HG03097 (cell line): ENCODE measurements around the gene CERK.

Experiments
- ATAC-seq: cut with Tn5 transposase; IDR thresholded peaks from one replicate; pipeline ENCODE4 v1.9.1; 2021; ENCODE audit not compliant: unreplicated experiment, low FRiP score

CERK gene

DNA sequence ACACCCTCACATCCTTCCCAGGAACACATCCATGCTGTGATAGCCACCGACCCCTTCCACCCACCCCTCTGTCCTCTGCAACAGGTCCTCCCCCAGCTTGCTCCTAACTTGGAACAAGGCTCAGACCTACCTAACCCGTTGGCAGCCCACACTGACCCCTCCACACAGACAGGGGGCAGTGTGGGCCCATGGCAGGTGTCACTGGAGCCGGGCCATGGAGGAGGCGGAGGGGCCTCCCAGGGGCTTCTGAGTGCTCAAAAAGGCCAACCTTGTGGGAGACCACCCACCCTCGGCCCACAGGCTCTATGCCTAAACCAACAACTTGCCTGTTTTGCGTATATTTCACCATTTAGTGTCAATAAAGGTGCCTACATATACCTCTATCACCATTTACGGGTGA, 57.0 kb downstream of the CERK start:
- ATAC-seq = no peak

- no peak for ATAC-seq
Observed at GRCh38 chr22:46679706-46680269, 58.3 kb downstream of the CERK start.

GRCh38 chr22:46678785-46679700, 59.0 kb downstream of the CERK start:
- no peak for ATAC-seq

DNA sequence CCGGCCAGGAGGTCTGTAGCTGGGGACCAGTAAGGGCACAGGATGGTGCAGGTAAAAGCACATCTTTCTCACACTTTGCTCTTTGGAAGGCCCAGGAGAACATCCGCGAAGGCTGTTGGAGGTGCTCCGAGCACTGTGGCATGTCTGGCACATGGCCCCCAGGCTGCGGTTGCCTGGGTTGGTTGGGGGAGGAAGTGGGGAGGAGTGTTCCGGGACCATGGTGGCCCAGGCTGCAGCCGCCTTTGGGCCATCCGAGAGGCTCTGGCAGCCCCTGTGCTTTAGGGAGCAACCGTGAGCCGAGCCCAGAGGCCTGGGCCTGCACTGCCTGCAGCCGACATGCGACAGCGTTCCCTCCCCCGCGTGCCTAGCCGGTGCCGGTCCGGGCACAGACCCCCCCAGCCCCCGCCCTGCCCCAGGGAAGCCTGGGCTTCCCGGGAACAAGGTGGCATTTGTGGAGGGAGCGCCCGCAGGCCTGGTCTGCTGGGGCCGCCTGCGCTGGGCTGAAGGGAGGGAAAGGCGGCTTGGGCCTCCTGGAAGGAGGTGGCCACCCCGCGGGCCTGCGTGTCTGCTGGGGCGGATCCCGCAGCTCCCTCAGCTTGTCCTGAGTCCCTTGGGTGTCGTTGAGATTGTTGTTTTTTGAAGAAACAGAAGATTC, 59.9 kb downstream of the CERK start:
- ATAC-seq = no peak

GRCh38 chr22:46677323-46678002, 60.6 kb downstream of the CERK start:
- no peak for ATAC-seq

DNA sequence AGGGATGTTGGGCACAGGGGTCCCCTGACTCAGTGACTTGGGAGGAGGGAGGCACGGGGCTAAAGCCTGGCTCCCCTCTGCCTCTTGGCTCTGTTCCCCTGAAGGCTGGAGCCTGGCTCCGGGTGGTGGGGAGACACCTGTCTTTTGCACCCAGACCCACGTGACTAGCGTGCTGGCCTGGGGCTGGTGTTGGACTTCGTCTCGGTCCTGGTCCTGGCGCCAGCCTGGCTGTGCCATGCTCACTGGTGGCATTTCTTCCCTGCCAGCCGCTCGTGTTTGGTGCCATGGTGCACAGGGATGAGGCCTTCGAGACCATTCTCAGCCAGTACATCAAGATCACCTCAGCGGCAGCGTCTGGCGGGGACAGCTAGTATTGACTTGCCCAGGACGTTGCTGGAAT, 61.2 kb downstream of the CERK start:
- ATAC-seq = no peak

- ATAC-seq = no peak
Observed at GRCh38 chr22:46676479-46676878, 61.6 kb downstream of the CERK start.

DNA sequence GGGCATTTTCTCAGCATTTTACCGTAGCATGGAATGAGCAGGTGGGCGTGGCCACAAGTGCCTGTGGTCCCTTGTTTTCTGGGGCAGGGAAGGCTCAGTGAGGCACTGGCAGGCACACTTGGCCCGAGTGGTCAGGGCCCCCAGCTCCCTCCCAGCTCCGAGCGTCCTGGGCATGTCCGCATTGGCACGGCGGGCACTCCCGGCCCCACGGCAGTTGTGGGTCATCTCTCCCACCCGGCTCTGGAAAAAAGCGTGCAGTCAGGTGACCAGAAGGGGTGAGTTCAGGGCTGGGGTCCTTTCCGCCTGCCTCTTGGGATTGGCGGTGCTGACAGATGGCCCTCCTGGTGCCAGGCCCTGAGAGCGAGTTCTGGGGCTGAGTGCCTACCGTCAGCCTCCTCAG, 62.1 kb downstream of the CERK start:
- no peak for ATAC-seq

DNA sequence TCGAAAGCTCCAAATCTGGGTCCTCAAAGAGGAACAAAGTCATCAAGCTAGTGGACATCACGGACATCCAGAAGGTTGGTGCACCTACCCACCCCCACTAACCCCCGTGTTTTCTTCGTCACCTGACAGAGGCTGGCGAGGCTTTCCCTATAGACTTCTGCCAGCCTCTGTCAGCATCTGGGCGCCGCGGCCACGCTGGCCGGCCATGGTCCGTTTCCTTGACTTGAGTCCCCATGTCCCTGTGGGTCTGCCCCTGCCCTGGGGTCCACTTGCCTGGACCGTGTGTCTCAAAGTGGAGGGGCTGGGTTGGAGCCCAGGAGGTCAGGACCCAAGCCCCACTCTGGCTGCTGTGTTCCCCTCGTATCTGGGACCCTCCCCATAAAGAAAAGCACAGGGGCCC, 62.6 kb downstream of the CERK start:
- no peak for ATAC-seq

- ATAC-seq = no peak
Observed at GRCh38 chr22:46674906-46675305, 63.1 kb downstream of the CERK start.

DNA sequence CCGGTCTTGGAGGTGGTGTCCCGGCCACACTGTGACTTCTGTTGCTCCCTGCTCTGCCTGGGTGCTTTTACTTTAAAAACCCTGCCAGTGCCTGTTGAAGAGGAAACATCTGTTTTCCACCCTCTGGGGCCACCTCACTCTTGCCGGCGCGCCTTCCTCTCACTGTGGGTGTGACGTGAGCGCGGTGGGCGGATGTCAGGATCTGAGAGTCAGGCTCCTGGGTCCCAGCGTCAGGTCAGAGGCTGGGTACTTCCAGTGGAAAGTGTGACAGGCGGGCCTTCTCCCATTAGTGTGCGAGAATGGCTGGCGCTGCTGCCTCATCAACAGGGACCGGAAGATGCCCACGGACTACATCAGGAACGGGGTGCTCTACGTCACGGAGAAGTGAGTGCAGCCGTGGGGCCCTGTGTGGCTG, 63.7 kb downstream of the CERK start:
- ATAC-seq = no peak

DNA sequence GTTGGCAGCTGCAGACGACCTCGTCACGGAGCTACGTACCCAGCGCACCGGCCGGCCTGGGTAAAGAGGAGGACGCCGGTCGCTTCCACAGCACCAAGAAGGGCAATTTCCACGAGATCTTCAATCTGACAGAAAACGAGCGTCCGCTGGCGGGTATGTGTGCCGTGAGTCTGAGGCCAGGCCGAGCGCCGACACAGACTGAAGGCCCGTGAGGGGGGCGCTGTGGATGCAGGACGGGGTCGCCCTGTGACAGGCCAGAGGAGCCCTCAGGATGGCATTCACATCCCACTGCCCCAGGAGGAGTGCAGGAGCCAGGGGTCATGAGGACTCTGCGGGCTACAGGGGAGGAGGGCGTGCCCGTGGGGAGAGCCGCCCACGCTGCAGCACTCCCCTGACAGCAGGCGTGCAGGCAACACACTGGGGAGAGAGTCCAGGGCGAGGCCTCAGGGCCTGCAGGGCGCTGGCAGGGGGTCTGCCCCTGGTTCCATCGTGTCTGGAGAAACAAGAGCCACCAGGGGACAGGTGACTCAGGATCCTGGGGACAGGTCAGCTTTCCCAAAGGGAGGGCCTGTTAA, 64.3 kb downstream of the CERK start:
- ATAC-seq = no peak

DNA sequence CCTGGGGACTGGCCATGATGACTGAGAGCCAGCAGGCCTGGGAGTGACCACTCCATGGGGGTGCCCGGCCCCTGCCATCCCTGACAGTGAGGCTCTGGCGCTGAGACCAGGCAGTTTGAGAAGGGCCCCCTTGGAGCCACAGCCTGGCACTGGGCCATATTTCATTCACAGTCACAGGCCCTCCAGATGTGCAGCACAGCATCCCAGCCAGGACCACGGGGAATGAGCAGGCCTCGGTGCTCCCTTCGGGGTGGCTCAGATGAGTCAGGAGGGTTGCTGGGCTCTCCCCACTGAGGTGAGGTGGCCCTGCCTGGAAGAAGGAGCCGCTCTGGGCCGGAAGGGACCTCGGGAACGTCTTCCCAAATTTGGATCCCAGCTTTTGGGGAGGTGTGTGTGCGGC, 64.8 kb downstream of the CERK start:
- ATAC-seq = no peak

DNA sequence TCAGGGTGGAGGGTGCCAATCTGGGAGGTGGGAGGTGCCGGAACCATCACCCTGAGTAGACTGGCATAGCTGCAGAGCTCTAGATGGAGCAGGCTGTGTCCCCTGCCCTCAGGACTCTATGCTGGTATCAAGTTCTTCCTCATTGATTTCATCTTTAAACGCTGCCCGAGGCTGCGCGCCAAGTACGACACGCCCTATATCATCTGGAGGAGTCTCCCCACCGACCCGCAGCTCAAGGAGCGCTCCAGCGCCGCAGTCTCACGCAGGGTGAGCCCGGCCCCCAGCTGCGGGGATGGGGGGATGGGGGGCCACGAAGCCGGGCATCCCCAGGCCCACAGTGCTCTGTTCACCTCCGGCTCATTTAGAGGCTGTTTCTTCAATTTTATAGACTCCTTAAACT, 65.3 kb downstream of the CERK start:
- no peak for ATAC-seq

GRCh38 chr22:46671824-46672432, 66.1 kb downstream of the CERK start:
- no peak for ATAC-seq

DNA sequence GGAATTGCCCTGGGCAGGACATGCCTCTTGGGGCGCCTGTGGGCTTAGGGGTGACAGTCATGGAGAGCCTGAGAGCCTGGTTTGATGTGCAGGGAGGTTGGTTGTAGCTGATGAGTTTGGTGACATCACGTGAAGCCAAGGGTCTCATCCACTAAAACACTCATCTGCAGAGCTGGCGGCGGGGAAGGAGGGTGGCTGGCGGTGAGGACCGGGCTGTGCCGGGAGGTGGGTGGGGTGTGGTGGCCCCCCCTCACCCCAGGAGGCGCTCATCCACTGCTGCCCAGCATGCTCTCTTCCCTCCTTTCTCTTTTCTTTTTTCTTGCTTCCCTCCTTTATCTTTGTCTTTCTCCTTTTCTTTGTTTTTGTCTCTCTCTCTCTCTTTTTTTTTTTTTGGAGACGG, 68.9 kb downstream of the CERK start:
- no peak for ATAC-seq

DNA sequence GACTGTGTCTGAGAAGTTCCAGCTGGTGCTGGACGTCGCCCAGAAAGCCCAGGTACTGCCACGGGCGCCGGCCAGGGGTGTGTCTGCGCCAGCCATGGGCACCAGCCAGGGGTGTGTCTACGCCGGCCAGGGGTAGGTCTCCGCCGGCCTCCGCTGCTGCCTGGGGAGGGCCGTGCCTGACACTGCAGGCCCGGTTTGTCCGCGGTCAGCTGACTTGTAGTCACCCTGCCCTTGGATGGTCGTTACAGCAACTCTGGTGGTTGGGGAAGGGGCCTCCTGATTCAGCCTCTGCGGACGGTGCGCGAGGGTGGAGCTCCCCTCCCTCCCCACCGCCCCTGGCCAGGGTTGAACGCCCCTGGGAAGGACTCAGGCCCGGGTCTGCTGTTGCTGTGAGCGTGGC, 69.9 kb downstream of the CERK start:
- ATAC-seq = no peak

DNA sequence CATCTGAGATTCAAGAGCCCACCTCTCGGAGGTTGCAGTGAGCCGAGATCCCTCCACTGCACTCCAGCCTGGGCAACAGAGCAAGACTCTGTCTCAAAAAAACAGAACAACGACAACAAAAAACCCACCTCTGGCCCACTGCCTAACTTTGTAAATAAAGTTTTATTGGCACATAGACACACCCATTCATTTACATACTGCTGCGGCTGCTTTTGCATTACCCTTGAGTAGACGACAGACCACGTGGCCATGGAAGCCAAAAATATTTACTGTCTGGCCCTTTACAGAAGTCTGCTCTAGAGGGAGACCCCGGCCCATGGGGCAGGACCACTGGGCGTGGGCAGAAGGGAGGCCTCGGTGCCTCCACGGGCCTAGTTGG, 70.8 kb downstream of the CERK start:
- ATAC-seq = no peak

DNA sequence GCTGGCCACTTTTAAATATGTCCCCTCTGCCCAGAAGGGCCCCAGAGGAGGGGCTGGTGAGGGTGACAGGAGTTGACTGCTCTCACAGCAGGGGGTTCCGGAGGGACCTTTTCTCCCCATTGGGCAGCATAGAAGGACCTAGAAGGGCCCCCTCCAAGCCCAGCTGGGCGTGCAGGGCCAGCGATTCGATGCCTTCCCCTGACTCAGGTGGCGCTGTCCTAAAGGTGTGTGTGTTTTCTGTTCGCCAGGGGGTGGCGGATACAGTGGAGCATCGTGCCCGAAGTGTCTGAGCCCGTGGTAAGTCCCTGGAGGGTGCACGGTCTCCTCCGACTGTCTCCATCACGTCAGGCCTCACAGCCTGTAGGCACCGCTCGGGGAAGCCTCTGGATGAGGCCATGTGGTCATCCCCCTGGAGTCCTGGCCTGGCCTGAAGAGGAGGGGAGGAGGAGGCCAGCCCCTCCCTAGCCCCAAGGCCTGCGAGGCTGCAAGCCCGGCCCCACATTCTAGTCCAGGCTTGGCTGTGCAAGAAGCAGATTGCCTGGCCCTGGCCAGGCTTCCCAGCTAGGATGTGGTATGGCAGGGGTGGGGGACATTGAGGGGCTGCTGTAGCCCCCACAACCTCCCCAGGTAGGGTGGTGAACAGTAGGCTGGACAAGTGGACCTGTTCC, 71.3 kb downstream of the CERK start:
- ATAC-seq = no peak

DNA sequence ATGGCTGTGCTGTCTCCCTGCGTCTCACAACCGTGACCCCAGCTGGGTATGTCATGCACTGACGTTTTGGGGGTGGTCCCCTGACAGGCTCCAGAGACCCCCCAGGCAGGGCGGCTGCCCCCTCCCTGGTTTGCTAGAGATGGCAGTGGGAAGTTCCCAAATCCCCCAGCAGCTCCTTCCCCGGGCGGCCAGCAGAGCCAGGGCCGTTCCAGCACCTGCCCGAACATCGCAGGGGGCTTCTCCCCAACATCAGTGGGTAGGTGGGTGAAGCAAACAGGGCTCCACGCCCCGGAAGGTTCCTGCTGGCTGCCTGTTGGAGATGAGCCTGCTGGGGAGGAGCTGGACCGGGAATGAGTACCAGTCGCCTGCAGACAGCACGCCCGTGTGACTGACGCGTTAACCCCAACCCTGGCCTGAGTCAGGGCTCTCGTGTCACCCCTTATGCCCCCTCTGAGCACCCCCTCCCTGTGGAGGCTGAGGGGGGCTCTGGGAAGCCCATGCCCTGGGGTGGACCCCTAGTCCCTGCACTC, 72.2 kb downstream of the CERK start:
- ATAC-seq = no peak
